Heart left ventricle (tissue), 16 donors: Measurements from ENCODE around the gene ICA1. TPM values are rescaled to one million over a fixed set of nuclear protein-coding genes. Genes with fewer than 3 reads are reported as not detected.

Experiments used
- ATAC-seq, 4 donors: fragments of 200-7000 bp; cut with Tn5 transposase; one replicate each; pipeline ENCODE4 v1.9.1; 2020 to 2022; ENCODE audit warnings: moderate library complexity in 4 of 4, mild to moderate bottlenecking in 3 of 4, moderate number of reproducible peaks in 1 of 4
- DNase-seq, 5 donors: peaks; one replicate each; pipeline ENCODE4 v3.0.0-alpha.2; 2020
- H3K27ac ChIP-seq, 12 donors: fragments of 200-600 bp; sonication (generic) in 4 of 12; one replicate each; pipeline versions ENCODE4 v1.5.0 to v1.8.0; 2016 to 2022; ENCODE audit warnings: mild to moderate bottlenecking in 2 of 12
- H3K27me3 ChIP-seq, 9 donors: fragments of 200-600 bp; sonication (generic) in 2 of 9; one replicate each; pipeline versions ENCODE4 v1.5.1 to v1.8.0; 2016 to 2022; ENCODE audit warnings: mild to moderate bottlenecking in 3 of 9
- H3K36me3 ChIP-seq, 9 donors: fragments of 200-600 bp; sonication (generic) in 2 of 9; one replicate each; pipeline versions ENCODE4 v1.5.0 to v1.8.0; 2018 to 2022; ENCODE audit warnings: mild to moderate bottlenecking in 2 of 9
- H3K4me1 ChIP-seq, 12 donors: fragments of 200-600 bp; sonication (generic) in 4 of 12; one replicate each; pipeline versions ENCODE4 v1.5.0 to v1.8.0; 2016 to 2022; ENCODE audit warnings: mild to moderate bottlenecking in 3 of 12
- H3K4me3 ChIP-seq, 12 donors: fragments of 200-600 bp; sonication (generic) in 4 of 12; one replicate each; pipeline versions ENCODE4 v1.5.0 to v1.8.0; 2017 to 2022; ENCODE audit warnings: mild to moderate bottlenecking in 9 of 12, moderate library complexity in 4 of 12
- H3K9me3 ChIP-seq, 12 donors: fragments of 200-600 bp; sonication (generic) in 4 of 12; one replicate each; pipeline versions ENCODE4 v1.5.0 to v1.8.0; 2016 to 2022; ENCODE audit warnings: mild to moderate bottlenecking in 1 of 12
- CTCF ChIP-seq, 12 donors: fragments of 200-600 bp; sonication (generic) in 4 of 12; IDR thresholded peaks; one replicate each; pipeline versions ENCODE4 v1.5.0 to v1.8.0; 2018 to 2022; ENCODE audit warnings: antibody characterized with exemption in 12 of 12, mild to moderate bottlenecking in 5 of 12
- POLR2A ChIP-seq, 2 donors: fragments of 450-650 bp; IDR thresholded peaks; one replicate each; pipeline ENCODE4 v1.6.1; 2017; ENCODE audit warnings: antibody characterized with exemption in 2 of 2, mild to moderate bottlenecking in 2 of 2, moderate library complexity in 2 of 2
- WGBS, 4 donors: extraction: QIAGEN DNeasy Blood & Tissue Kit in 2 of 4; methylation state at CpG; one replicate each; pipeline versions ENCODE4 v1.1.5 to v1.1.7; 2013 to 2018; 5-methylcytosine and 5-hydroxymethylcytosine counted together
- intact Hi-C, 10 donors: fragments of 100-400 bp; cut with DNase I; formaldehyde crosslinking; loops; one replicate each; pipeline versions ENCODE4 v1.11.1 to v1.14.2; 2022
- polyA plus RNA-seq, 2 donors: library from polyadenylated mRNA; stranded (reverse); fragments of 200-250 nt; gene quantifications; one replicate each; pipeline ENCODE4 v1.2.3, GENCODE V29; 2013
- total RNA-seq, 9 donors: library from RNA; depleted of rRNA in 2 of 9; stranded (reverse); fragments of >200 nt in 2 of 9; fragmentation: NEBNext Ultra II Directional in 3 of 9; extraction: Animal tissue kit (Norgen Biotek cat#: 25700) in 3 of 9; gene quantifications; one replicate each; pipeline versions ENCODE4 v1.1.0 to v1.2.4, GENCODE V29; 2016 to 2023
- donor health status: ischemic (EF 13 %, LVEDD 7.1; RV severe dilation, severe dysfunction).
- donor health status: healthy with polysubstance abuse.
- donor health status: DM: no; HTN: yes; CAD: no.
- donor health status: DM: no; HTN: no; CAD: no.
- donor health status: ischemic (EF 25% LVEDD 6.9; RV normal size, moderate dysfunction).
- donor health status: ischemic (EF 25% LVEDD 5.7; RV mildly dilated, moderate dysfunction).
- donor health status: healthy.
- donor health status: DM: yes; HTN: yes; CAD: no.
- donor health status: ischemic (EF 35%, LVEDD 5.7; RV mildly dilated, moderate dysfunction).
- donor health status: nonischemic (EF 11% LVEDD 7.7; RV severe dilation, severe dysfunction).
- donor health status: DM: yes; HTN: yes; CAD: no.
- donor health status: PGD.
- donor health status: ischemic (EF 29% LVEDD 5.4; RV normal size, mild dysfunction).
- donor health status: nonischemic (EF 23%, LVEDD 6.1; RV moderate dilation, normal function).

ICA1 gene
- total and polyA plus RNA-seq, 11 donors, result 23.8 to 74.4 (median 54.4) TPM

GRCh38 chr7:8131694-8132605, 130.0 kb downstream of the ICA1 start:
- Histone ChIP-seq H3K9me3 (no peaks in the 10 kb centered on the region), H3K36me3 (peaks cover 0 to 30% (median 7%) of the 10 kb centered on the region in 9 donors), H3K27ac (peak overlapping the region in 1 of 12 donors; percentile 74), H3K27me3 (no peaks in the 10 kb centered on the region), H3K4me3 (peak overlapping the region in 1 of 12 donors; percentile 5), H3K4me1 (peaks cover 0 to 5% (median 0%) of the 10 kb centered on the region in 12 donors)
- 81 to 86% (median 85%) methylated on average over 5 of the region's 5 CpGs for WGBS, 4 donors
- TF ChIP-seq CTCF (IDR thresholded peaks at IDR 0.05) (no peak), POLR2A (IDR thresholded peaks at IDR 0.05) (no peak)
- ATAC-seq (peak in 2 of 4 donors; percentile 29 to 32), DNase-seq (no peak)
- intact Hi-C loops, result no loop called here

- peak overlapping the region in 1 of 12 donors; percentile 74 for H3K27ac ChIP-seq
- peaks cover 0 to 18% (median 0%) of the 10 kb centered on the region in 12 donors for H3K4me1 ChIP-seq
- no peak overlapping the region for H3K4me3 ChIP-seq
- intact Hi-C loops, result no loop called here
- H3K27me3 ChIP-seq, result no peaks in the 10 kb centered on the region
- H3K36me3 ChIP-seq, result peaks cover 0 to 31% (median 11%) of the 10 kb centered on the region in 9 donors
- ATAC-seq (no peak), DNase-seq (no peak)
- no peaks in the 10 kb centered on the region for H3K9me3 ChIP-seq
- 89 to 100% (median 95%) methylated on average over 1 of the region's 1 CpG for WGBS, 4 donors
- TF ChIP-seq CTCF (IDR thresholded peaks at IDR 0.05) (no peak), POLR2A (IDR thresholded peaks at IDR 0.05) (no peak)
These were observed 131.3 kb downstream of the ICA1 start for GRCh38 chr7:8130663-8131062.

GRCh38 chr7:8129318-8129659, 132.7 kb downstream of the ICA1 start:
- H3K4me1 ChIP-seq, result peaks cover 0 to 31% (median 0%) of the 10 kb centered on the region in 12 donors
- TF ChIP-seq CTCF (IDR thresholded peaks at IDR 0.05), result no peak
- TF ChIP-seq POLR2A (IDR thresholded peaks at IDR 0.05), result no peak
- intact Hi-C loops, result no loop called here
- no peak overlapping the region for H3K27ac ChIP-seq
- H3K4me3 ChIP-seq, result no peak overlapping the region
- no peak for ATAC-seq
- H3K27me3 ChIP-seq, result no peaks in the 10 kb centered on the region
- peaks cover 0 to 39% (median 11%) of the 10 kb centered on the region in 9 donors for H3K36me3 ChIP-seq
- no peaks in the 10 kb centered on the region for H3K9me3 ChIP-seq
- no peak for DNase-seq
- 81 to 90% (median 86%) methylated on average over 1 of the region's 1 CpG for WGBS, 4 donors

GRCh38 chr7:8128449-8129317, 133.3 kb downstream of the ICA1 start:
- H3K9me3 ChIP-seq, result no peaks in the 10 kb centered on the region
- H3K27me3 ChIP-seq, result no peaks in the 10 kb centered on the region
- intact Hi-C loops, result no loop called here
- TF ChIP-seq POLR2A (IDR thresholded peaks at IDR 0.05), result no peak
- no peak for TF ChIP-seq CTCF (IDR thresholded peaks at IDR 0.05)
- no peak overlapping the region for H3K4me3 ChIP-seq
- peak overlapping the region in 1 of 12 donors; percentile 43 for H3K27ac ChIP-seq
- H3K4me1 ChIP-seq, result peaks cover 0 to 31% (median 0%) of the 10 kb centered on the region in 12 donors
- 84 to 87% (median 85%) methylated on average over 12 of the region's 12 CpGs for WGBS, 4 donors
- DNase-seq (no peak), ATAC-seq (no peak)
- peaks cover 0 to 39% (median 11%) of the 10 kb centered on the region in 9 donors for H3K36me3 ChIP-seq
